HepG2 (cell line): ENCODE measurements around the gene TOP2A. TPM values are rescaled to one million over a fixed set of nuclear protein-coding genes. Genes with fewer than 3 reads are reported as not detected.

ENCODE experiments used
- CREB3 ChIP-seq: sonication (generic); formaldehyde crosslinking; IDR thresholded peaks from 2 replicates; pipeline ENCODE4 v1.5.0; 2020; ENCODE audit warnings: missing genetic modification reagents
- CREBL2 ChIP-seq: sonication (generic); formaldehyde crosslinking; IDR thresholded peaks from 2 replicates; pipeline ENCODE4 v1.8.1; 2023; ENCODE audit warnings: missing genetic modification reagents, mild to moderate bottlenecking, borderline replicate concordance
- FOSL1 ChIP-seq: sonication (generic); formaldehyde crosslinking; IDR thresholded peaks from 2 replicates; pipeline ENCODE4 v1.9.0; 2021; ENCODE audit warnings: missing genetic modification reagents, borderline replicate concordance
- HDAC6 ChIP-seq: fragments of 200-600 bp; sonication (generic); IDR thresholded peaks from 2 replicates; pipeline ENCODE4 v1.7.0; 2017; ENCODE audit warnings: mild to moderate bottlenecking, antibody characterized with exemption, low read length, low read depth
- HIVEP1 ChIP-seq: sonication (generic); formaldehyde crosslinking; IDR thresholded peaks from 2 replicates; pipeline ENCODE4 v1.4.0; 2020; ENCODE audit warnings: mild to moderate bottlenecking, missing genetic modification reagents
- HNF1B ChIP-seq: sonication (generic); formaldehyde crosslinking; IDR thresholded peaks from 2 replicates; pipeline ENCODE4 v1.5.1; 2020; ENCODE audit warnings: mild to moderate bottlenecking, moderate library complexity, missing genetic modification reagents
- KLF15 ChIP-seq: sonication (generic); formaldehyde crosslinking; IDR thresholded peaks from 2 replicates; pipeline ENCODE4 v1.8.1; 2023; ENCODE audit warnings: borderline replicate concordance, mild to moderate bottlenecking, inconsistent platforms, missing genetic modification reagents, mixed read lengths
- KLF9 ChIP-seq: IDR thresholded peaks from 2 replicates; pipeline ENCODE4 v1.6.1; 2016; ENCODE audit warnings: low read depth
- MED8 ChIP-seq: sonication (generic); formaldehyde crosslinking; IDR thresholded peaks from 2 replicates; pipeline ENCODE4 v1.8.1; 2023; ENCODE audit warnings: mild to moderate bottlenecking, missing genetic modification reagents; ENCODE audit not compliant: insufficient replicate concordance
- MEIS1 ChIP-seq: sonication (generic); formaldehyde crosslinking; IDR thresholded peaks from 2 replicates; pipeline ENCODE4 v1.9.0; 2021; ENCODE audit warnings: mild to moderate bottlenecking, missing genetic modification reagents, moderate library complexity, borderline replicate concordance
- NFE2L2 ChIP-seq: fragments of 150-350 bp; IDR thresholded peaks from 2 replicates; pipeline ENCODE4 v1.6.1; 2014; ENCODE audit warnings: low read length
- NFIB ChIP-seq: sonication (generic); formaldehyde crosslinking; IDR thresholded peaks from 2 replicates; pipeline ENCODE4 v1.9.0; 2021; ENCODE audit warnings: missing genetic modification reagents, mild to moderate bottlenecking, borderline replicate concordance
- SAP130 ChIP-seq: IDR thresholded peaks from 2 replicates; pipeline ENCODE4 v1.6.1; 2016; ENCODE audit warnings: low read depth
- SRSF4 ChIP-seq: fragments of 200-400 bp; formaldehyde crosslinking; IDR thresholded peaks from one replicate; pipeline ENCODE4 v1.6.1; 2018; ENCODE audit warnings: mild to moderate bottlenecking, low read depth, low read length, moderate library complexity; ENCODE audit not compliant: poor library complexity, severe bottlenecking
- ZNF121 ChIP-seq: sonication (generic); formaldehyde crosslinking; IDR thresholded peaks from 2 replicates; pipeline ENCODE4 v1.5.0; 2020; ENCODE audit warnings: mild to moderate bottlenecking, missing genetic modification reagents
- ZNF251 ChIP-seq: sonication (generic); formaldehyde crosslinking; IDR thresholded peaks from 2 replicates; pipeline ENCODE4 v1.9.0; 2021; ENCODE audit warnings: mild to moderate bottlenecking, missing genetic modification reagents
- ZNF260 ChIP-seq: sonication (generic); formaldehyde crosslinking; IDR thresholded peaks from 2 replicates; pipeline ENCODE4 v1.4.0; 2020; ENCODE audit warnings: missing genetic modification reagents, low read depth, mild to moderate bottlenecking, borderline replicate concordance
- ZNF3 ChIP-seq: IDR thresholded peaks from 2 replicates; pipeline ENCODE4 v1.7.0; 2017; ENCODE audit warnings: inconsistent platforms
- ZNF337 ChIP-seq: sonication (generic); formaldehyde crosslinking; IDR thresholded peaks from 2 replicates; pipeline ENCODE4 v1.5.1; 2020; ENCODE audit warnings: missing genetic modification reagents, low read depth, mild to moderate bottlenecking, borderline replicate concordance
- ZNF597 ChIP-seq: sonication (generic); formaldehyde crosslinking; IDR thresholded peaks from 2 replicates; pipeline ENCODE4 v1.5.0; 2020; ENCODE audit warnings: missing genetic modification reagents
- ZNF790 ChIP-seq: sonication (generic); formaldehyde crosslinking; IDR thresholded peaks from 2 replicates; pipeline ENCODE4 v1.8.0; 2022; ENCODE audit warnings: missing genetic modification reagents, mild to moderate bottlenecking, borderline replicate concordance
- ZNF83 ChIP-seq: sonication (generic); formaldehyde crosslinking; IDR thresholded peaks from 2 replicates; pipeline ENCODE4 v1.4.0; 2020; ENCODE audit warnings: missing genetic modification reagents, mild to moderate bottlenecking, borderline replicate concordance
- ZSCAN31 ChIP-seq: sonication (generic); formaldehyde crosslinking; IDR thresholded peaks from 2 replicates; pipeline ENCODE4 v1.5.0; 2020; ENCODE audit warnings: low read depth, mild to moderate bottlenecking, missing genetic modification reagents
- polyA plus RNA-seq, 8 experiments: library from polyadenylated mRNA; depleted of rRNA in 3 of 8; stranded (reverse) in 7 of 8; unstranded in 1 of 8; fragments of >200 nt; fragmentation: Illumina TruSeq in 4 of 8; extraction: Trizol in 4 of 8; gene quantifications; 2 replicates each; pipeline versions ENCODE4 v1.2.1 to v1.2.3, GENCODE V29; 2011 to 2016; ENCODE audit warnings: low read depth in 4 of 8, missing spikeins in 1 of 8, mixed read lengths in 1 of 8; ENCODE audit not compliant: insufficient read depth in 1 of 8
- total RNA-seq, 5 experiments: library from RNA; depleted of rRNA; stranded (reverse); fragments of >200 nt; fragmentation: Illumina TruSeq; extraction: Trizol; gene quantifications; 2 replicates each; pipeline ENCODE4 v1.2.3, GENCODE V29; 2016; ENCODE audit warnings: low read depth in 1 of 5
- TF ChIP-seq, protein P1 (sequence below): sonication (generic); formaldehyde crosslinking; IDR thresholded peaks from 2 replicates; pipeline ENCODE4 v1.4.0; 2020; ENCODE audit warnings: missing genetic modification reagents

The TOP2A gene
- total and polyA plus RNA-seq, 2 of the 13 experiments (the other 11 are each of a cell fraction or from before 2014, with no cell fraction given) = 108 to 327 TPM

DNA sequence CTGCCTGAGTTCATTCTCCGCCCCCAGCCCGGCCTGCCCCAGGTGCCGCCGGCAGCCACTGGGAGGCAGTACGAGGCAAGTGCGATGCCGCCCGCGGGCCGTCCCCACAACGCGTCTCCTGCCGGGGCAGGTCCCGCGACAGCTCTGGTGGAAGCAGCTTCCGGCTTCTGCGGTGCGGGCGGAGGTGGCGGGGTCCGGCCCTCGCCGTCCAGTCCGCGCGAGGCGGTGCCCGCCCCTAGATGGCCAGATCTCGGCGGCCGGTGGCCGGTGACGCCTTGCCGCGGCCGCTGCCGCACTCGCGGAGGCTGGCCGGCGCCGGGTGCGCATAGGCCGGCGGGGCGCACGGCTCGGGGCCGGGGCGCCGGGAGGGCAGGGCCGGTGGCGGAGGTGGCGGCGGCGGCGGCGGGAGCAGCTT is 55.0 kb downstream of the TOP2A start (continued):
- TF ChIP-seq ZNF597 (CRISPR knock-in tag) = no peak
- TF ChIP-seq NFE2L2 = no peak
- TF ChIP-seq NFIB = no peak
- TF ChIP-seq MED8 (CRISPR knock-in tag) = peak; percentile 15
- TF ChIP-seq HDAC6 = no peak
- 0 out of 2 replicates have a peak, but pooled peaks have one; percentile 34 for TF ChIP-seq ZNF251 (CRISPR knock-in tag)
- TF ChIP-seq ZNF790 (CRISPR knock-in tag) = peak; percentile 90; the same call in 1 of the 2 replicates
- TF ChIP-seq ZNF3 = no peak
- TF ChIP-seq FOSL1 (CRISPR knock-in tag) = no peak
- no peak for TF ChIP-seq ZNF260 (CRISPR knock-in tag)
- TF ChIP-seq ZNF337 = no peak
- peak; percentile 91; the same call in 1 of the 2 replicates for TF ChIP-seq ZSCAN31
- TF ChIP-seq HIVEP1 (CRISPR knock-in tag) = peak; percentile 53; the same call in 1 of the 2 replicates
- peak; percentile 87 for TF ChIP-seq SAP130 (CRISPR knock-in tag)
- 0 out of 2 replicates have a peak, but pooled peaks have one; percentile 51 for TF ChIP-seq ZNF83 (CRISPR knock-in tag)
- 0 out of 2 replicates have a peak, but pooled peaks have one; percentile 48 for TF ChIP-seq HNF1B (CRISPR knock-in tag)
- no peak for TF ChIP-seq KLF15 (CRISPR knock-in tag)
- TF ChIP-seq, protein P1, sequence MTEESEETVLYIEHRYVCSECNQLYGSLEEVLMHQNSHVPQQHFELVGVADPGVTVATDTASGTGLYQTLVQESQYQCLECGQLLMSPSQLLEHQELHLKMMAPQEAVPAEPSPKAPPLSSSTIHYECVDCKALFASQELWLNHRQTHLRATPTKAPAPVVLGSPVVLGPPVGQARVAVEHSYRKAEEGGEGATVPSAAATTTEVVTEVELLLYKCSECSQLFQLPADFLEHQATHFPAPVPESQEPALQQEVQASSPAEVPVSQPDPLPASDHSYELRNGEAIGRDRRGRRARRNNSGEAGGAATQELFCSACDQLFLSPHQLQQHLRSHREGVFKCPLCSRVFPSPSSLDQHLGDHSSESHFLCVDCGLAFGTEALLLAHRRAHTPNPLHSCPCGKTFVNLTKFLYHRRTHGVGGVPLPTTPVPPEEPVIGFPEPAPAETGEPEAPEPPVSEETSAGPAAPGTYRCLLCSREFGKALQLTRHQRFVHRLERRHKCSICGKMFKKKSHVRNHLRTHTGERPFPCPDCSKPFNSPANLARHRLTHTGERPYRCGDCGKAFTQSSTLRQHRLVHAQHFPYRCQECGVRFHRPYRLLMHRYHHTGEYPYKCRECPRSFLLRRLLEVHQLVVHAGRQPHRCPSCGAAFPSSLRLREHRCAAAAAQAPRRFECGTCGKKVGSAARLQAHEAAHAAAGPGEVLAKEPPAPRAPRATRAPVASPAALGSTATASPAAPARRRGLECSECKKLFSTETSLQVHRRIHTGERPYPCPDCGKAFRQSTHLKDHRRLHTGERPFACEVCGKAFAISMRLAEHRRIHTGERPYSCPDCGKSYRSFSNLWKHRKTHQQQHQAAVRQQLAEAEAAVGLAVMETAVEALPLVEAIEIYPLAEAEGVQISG (CRISPR knock-in tag) = peak; percentile 92
- peak; percentile 91; the same call in 1 of the 2 replicates for TF ChIP-seq CREB3 (CRISPR knock-in tag)
- TF ChIP-seq MEIS1 (CRISPR knock-in tag) = peak; percentile 95; the same call in 1 of the 2 replicates
- TF ChIP-seq ZNF121 (CRISPR knock-in tag) = peak; percentile 85
- no peak for TF ChIP-seq CREBL2 (CRISPR knock-in tag)
- no peak for TF ChIP-seq SRSF4
- 0 out of 2 replicates have a peak, but pooled peaks have one; percentile 87 for TF ChIP-seq KLF9 (CRISPR knock-in tag)
